ENCODE measurements around the gene FBN1.

The FBN1 gene

DNA sequence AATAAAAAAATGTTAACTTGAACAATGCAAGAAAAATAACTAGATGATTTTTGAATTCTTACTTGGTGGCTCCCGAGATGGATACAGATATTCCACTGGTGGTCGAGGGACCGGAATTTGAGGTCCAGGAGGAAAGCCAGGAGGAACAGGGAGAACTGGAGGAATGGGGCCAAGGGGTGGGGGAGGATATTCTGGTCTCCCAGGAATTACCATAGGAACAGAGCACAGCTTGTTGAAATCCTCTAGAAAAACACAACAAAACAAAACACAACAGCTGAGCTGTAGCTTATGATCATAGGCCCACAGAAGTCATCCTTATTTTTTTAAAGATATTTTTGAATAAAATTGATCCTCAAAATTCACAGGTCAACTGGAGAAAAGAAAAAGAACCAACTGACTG lies 129.4 kb downstream of the FBN1 start:
- DNase-seq (ENCODE audit: low read depth in 2 of 2) = no peak

DNA sequence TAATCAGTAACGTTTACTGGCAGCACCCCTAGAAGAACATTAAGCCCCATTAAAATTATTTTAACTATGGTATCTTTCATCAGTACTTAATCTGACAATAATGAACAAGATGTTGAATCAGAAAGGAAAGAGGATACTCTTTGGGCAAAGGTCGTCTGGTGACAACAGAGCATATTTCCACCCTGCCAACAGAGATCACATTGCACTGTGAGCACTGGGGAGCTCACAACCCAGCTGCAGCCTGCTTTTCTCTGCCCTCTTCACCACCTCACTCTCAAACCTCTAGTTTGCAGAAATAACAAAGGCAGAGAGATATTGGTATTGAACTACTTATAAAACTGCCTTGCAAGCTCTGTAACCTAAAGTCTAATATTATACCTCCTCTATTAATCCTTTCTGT lies 130.0 kb downstream of the FBN1 start:
- no peak for DNase-seq (ENCODE audit: low read depth in 2 of 2)

GRCh38 chr15:48514103-48514816 lies 131.2 kb downstream of the FBN1 start:
- no peak for DNase-seq (ENCODE audit: low read depth in 2 of 2)

- no peak for DNase-seq (ENCODE audit: low read depth in 2 of 2)
Observed at GRCh38 chr15:48510976-48511375, 134.5 kb downstream of the FBN1 start.

GRCh38 chr15:48507416-48508065 lies 138.0 kb downstream of the FBN1 start:
- DNase-seq (ENCODE audit: low read depth in 2 of 2) = no peak

DNA sequence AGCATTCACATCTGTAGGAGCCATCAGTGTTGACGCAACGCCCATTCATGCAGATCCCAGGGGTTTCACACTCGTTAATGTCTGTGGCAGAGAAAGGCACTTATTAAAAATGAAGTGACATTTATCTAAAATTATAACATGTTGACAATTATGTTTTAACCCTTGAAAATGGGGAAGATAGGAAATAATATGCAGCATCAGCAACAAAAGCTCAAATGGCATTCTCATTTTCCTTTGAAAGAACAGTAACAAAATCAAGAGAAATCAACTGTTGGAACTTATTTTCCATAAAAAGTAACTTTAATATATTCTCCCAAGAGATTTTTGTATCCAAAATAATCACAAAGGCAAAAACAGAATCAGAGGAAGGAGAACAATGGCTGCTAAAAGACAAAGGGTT lies 140.4 kb downstream of the FBN1 start:
- no peak for DNase-seq (ENCODE audit: low read depth in 2 of 2)

DNA sequence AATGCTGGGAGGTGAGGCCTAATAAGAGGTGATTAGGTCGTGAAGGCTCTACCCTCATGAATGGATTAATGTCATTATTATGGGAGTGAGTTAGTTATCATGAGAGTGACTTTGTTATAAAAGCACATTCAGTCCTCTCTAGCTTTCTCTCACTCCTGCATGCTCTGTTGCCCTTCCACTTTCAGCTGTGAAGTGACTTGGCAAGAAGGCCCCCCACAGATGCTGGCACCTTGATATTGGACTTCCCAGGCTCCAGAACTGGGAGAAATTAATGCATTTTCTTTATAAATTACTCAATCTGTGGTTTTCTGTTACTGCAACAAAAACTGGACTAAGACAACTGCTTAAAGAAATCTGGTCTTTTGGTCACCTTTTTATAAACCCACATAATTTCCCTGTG lies 144.3 kb downstream of the FBN1 start:
- no peak for DNase-seq (ENCODE audit: low read depth in 2 of 2)

GRCh38 chr15:48500595-48500994 lies 144.9 kb downstream of the FBN1 start:
- DNase-seq (ENCODE audit: low read depth in 2 of 2) = no peak

DNA sequence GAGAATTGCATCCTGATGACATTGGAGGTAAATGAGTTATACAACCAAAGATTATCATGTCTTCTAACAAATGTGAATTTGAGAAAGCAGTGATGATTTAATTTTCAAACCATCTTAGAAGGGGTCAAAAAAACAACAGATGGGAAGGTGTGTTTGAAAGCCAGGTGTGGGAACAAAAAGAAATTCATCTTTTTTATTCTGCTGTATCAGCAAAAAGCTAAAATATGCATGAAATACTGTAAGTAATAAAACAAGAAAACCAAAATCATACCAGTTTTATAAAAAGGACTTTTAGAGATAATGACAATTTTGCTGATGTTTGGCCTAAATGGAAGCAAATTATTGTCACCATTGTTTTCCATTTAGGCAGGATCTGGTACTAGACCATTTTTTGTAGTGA lies 145.5 kb downstream of the FBN1 start:
- no peak for DNase-seq (ENCODE audit: low read depth in 2 of 2)

GRCh38 chr15:48498828-48499227 lies 146.7 kb downstream of the FBN1 start:
- no peak for DNase-seq (ENCODE audit: low read depth in 2 of 2)

DNA sequence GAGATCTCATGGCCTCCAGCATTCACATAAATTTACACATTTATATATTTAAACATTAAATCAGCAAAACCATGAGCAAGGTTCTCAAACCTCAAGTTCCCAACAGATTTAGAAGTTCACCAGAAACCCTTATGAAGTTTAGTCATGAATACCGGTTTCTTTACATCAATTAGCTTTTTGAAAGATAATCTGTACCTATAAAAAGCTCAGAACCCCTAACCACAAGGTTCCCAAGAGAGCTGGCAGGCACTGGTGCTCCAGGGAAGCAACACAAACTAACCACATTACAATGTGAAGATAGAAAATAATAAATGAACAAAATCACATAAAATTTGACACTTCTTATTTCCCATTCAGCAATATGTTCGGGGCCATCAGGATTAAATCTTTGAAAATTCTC lies 150.9 kb downstream of the FBN1 start:
- no peak for DNase-seq (ENCODE audit: low read depth in 2 of 2)

- no peak for DNase-seq (ENCODE audit: low read depth in 2 of 2)
Observed at GRCh38 chr15:48493763-48494225, 151.7 kb downstream of the FBN1 start.

DNA sequence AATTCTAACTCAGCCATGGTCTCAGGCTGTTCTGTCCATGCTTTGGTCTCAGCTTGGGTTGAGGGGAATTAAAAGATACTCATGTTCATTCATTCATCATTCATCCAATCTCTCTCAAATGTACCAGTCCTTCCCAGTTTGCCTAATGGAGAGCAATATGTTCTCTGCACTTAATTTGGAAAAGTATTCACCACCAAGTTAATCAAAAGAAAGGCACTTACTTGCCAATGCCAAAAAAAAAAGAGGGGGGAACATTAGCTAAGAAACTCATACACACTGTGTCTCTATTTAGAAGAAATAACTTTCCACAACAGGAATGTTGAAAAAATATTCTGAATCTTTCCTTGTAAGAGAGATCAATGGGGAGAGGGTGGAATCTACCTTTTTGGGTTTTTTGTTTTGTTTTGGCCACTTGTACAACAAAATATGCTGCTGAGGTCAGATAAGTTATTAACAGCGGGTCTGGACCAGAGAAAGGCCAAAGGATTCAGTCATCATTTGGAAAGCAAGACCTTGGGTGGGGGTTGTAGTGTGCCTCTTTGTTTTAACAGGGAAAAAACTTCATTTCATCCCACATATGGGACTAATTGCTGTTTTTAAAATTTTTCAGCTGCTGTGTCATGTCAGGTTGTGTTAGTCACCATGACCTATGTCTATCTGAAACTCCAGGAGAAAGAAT lies 152.3 kb downstream of the FBN1 start:
- no peak for DNase-seq (ENCODE audit: low read depth in 2 of 2)

DNA sequence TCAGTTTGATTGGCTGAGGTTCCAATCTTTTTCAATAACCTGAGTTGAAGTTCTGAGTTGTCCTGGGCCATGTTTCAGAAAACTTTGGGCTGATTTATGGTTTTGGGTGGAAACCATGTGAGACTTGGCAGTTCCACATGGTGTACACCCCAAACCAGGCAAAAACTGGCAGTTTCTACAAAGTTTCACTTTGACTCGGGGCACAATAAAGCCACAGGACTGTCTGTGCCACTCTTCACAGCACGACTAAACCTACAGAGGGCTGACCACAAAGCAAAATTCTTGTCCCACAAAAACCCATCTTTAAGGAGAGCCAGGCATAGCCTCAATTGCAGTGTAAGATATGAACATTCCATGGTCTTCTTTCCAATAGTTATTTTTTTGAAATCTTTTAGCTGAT lies 159.3 kb downstream of the FBN1 start:
- DNase-seq (ENCODE audit: low read depth in 2 of 2) = no peak

GRCh38 chr15:48481802-48482201 lies 163.7 kb downstream of the FBN1 start:
- DNase-seq (ENCODE audit: low read depth in 2 of 2) = no peak

- no peak for DNase-seq (ENCODE audit: low read depth in 2 of 2)
Observed at GRCh38 chr15:48479751-48480150, 165.8 kb downstream of the FBN1 start.

DNA sequence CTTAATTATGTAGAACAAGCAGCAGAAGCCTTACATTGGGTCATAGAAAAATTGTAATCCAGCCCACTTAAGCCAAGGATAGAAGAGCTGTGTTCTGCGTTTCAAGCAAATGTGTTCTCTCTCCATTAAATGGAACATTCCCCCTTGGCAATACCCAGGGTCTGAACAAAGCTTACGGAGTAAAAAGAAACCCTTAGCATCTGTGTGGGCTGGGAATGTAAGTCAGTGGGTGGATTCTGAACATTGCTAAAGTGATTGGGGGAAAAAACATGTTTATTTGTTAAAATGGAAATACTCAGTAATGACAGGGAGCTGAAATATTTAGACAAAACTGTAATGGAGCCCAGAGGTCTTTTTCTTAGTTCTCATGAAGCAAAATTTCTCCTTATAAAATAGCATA lies 166.9 kb downstream of the FBN1 start:
- no peak for DNase-seq (ENCODE audit: low read depth in 2 of 2)

- no peak for DNase-seq (ENCODE audit: low read depth in 2 of 2)
Observed at GRCh38 chr15:48477795-48478360, 167.6 kb downstream of the FBN1 start.

DNA sequence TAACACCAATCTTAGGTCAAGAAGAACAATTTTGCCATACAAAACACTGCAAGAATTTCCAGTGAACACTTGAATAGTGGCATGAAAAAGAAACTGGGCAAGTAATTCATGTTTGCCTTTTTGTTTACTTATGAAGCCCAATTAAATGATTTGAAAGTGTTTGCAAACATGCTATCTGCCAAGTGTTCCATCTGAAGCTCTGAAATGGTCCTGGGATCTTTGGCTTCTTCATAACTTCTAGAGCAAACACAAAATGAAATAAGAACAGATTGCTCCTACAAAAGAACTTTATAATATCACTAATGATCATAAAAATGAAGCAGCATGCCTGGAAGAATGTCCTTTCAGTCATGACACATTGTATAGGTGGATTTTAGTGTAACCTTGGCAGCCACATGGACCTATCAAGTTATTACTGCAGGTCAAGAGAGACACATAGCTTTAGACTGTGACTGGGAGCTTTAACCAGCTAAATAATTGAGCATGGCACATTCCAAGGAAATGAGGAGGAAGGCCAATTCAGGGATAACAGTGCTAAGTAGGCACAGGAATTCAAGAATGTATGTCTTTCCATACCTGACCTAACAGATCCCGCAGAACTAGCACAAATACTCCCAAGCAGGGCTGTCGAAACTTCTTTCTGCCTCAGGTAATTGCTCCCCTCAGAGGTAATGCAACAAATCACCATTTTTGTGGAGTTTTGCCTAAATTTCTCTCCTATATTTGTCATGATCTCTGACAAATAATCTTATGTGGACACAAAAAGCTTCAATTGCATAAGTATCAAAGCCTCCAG lies 169.7 kb downstream of the FBN1 start:
- DNase-seq (ENCODE audit: low read depth in 2 of 2) = no peak

DNA sequence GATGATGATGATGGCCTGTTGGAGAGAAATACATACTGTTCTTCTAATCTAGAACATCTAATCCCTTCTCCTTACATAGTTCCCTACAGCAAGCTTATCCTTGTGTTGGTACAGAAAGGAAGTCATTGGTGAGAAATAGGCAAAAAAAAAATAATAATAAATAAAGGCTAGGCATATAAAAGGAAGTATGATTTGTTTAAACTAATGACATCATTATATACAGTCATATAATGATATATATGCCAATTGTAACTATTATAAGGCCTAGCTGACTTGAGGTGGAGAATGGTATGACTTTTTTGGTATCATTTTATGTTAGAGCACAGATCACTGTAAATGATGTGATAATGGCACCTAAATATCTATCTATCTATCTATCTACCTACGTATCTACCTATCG lies 171.8 kb downstream of the FBN1 start:
- no peak for DNase-seq (ENCODE audit: low read depth in 2 of 2)

GRCh38 chr15:48472756-48473155 lies 172.8 kb downstream of the FBN1 start:
- DNase-seq (ENCODE audit: low read depth in 2 of 2) = no peak

DNA sequence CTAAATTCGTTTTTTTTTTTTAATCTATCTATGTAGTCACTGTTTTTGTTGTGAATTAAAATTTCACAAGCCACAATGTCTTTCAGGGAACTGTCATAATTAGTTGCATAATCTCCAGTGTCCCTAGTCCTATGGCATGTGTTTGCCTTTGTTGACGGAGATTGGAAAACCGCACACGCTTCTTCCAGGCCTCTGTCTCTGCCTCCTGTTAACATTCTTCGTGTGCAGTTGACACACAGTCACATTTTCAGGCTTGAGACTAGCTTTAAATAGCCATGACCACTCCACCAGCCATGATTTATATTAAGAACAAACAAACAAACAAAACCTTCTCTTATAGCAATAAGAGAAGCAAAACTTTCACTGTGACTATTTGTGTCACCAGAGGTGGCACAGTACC lies 174.4 kb downstream of the FBN1 start:
- no peak for DNase-seq (ENCODE audit: low read depth in 2 of 2)

All from stimulated activated CD4-positive, alpha-beta T cell treated with anti-CD3 and anti-CD28 coated beads, Interleukin-1b, Interleukin-23, amount 100 ng/mL, for 1 hour (primary cell).